ENCODE measurements around the gene PLA2G5.
"Not testable (repeated sequence)": the region's sequence is repeated elsewhere in the genome, so short reads cannot be mapped to it uniquely, and the experiment has no call there.

Gene PLA2G5

GRCh38 chr1:20047096-20047495, 22.9 kb upstream of the PLA2G5 start:
- Histone ChIP-seq H3K36me3 (ENCODE audit: control insufficient read depth, insufficient read depth, low read length, severe bottlenecking) (no peaks in the 10 kb centered on the region), H3K9ac (ENCODE audit: low read length) (no peak overlapping the region), H3K9me3 (ENCODE audit: control insufficient read depth, low read length) (peaks cover 29% of the 10 kb centered on the region), H3K4me3 (ENCODE audit: low read length) (no peak overlapping the region), H3K27me3 (replicated peaks; ENCODE audit: control insufficient read depth, insufficient read depth, low read length) (peaks cover 13% of the 10 kb centered on the region), H3K4me1 (ENCODE audit: control insufficient read depth, insufficient read depth, low read length) (no peaks in the 10 kb centered on the region)
- DNase-seq (ENCODE audit: low read depth): no peak

- Histone ChIP-seq H3K9ac (ENCODE audit: low read length) (no peak overlapping the region), H3K4me3 (ENCODE audit: low read length) (no peak overlapping the region)
Measured at GRCh38 chr1:20048563-20048962, 21.4 kb upstream of the PLA2G5 start.

GRCh38 chr1:20049056-20049798, 20.8 kb upstream of the PLA2G5 start:
- not testable (repeated sequence) for H3K9ac ChIP-seq (ENCODE audit: low read length); DNase-seq (ENCODE audit: low read depth); H3K27me3 ChIP-seq (replicated peaks; ENCODE audit: control insufficient read depth, insufficient read depth, low read length); H3K4me3 ChIP-seq (ENCODE audit: low read length); H3K36me3 ChIP-seq (ENCODE audit: control insufficient read depth, insufficient read depth, low read length, severe bottlenecking); H3K4me1 ChIP-seq (ENCODE audit: control insufficient read depth, insufficient read depth, low read length)
- peaks cover 29% of the 10 kb centered on the region for H3K9me3 ChIP-seq (ENCODE audit: control insufficient read depth, low read length)

More at GRCh38 chr1:20048563-20048962, 21.4 kb upstream of the PLA2G5 start:
- Histone ChIP-seq H3K27me3 (replicated peaks; ENCODE audit: control insufficient read depth, insufficient read depth, low read length) (peaks cover 6% of the 10 kb centered on the region), H3K36me3 (ENCODE audit: control insufficient read depth, insufficient read depth, low read length, severe bottlenecking) (no peaks in the 10 kb centered on the region), H3K4me1 (ENCODE audit: control insufficient read depth, insufficient read depth, low read length) (no peaks in the 10 kb centered on the region), H3K9me3 (ENCODE audit: control insufficient read depth, low read length) (peaks cover 29% of the 10 kb centered on the region)
- no peak for DNase-seq (ENCODE audit: low read depth)

- Histone ChIP-seq H3K4me3 (ENCODE audit: low read length) (no peak overlapping the region), H3K27me3 (replicated peaks; ENCODE audit: control insufficient read depth, insufficient read depth, low read length) (no peaks in the 10 kb centered on the region), H3K9ac (ENCODE audit: low read length) (no peak overlapping the region), H3K4me1 (ENCODE audit: control insufficient read depth, insufficient read depth, low read length) (no peaks in the 10 kb centered on the region), H3K9me3 (ENCODE audit: control insufficient read depth, low read length) (peaks cover 29% of the 10 kb centered on the region), H3K36me3 (ENCODE audit: control insufficient read depth, insufficient read depth, low read length, severe bottlenecking) (no peaks in the 10 kb centered on the region)
- DNase-seq (ENCODE audit: low read depth): no peak
Measured at GRCh38 chr1:20051218-20051829, 18.7 kb upstream of the PLA2G5 start.

GRCh38 chr1:20052386-20052785, 17.6 kb upstream of the PLA2G5 start:
- no peak overlapping the region for H3K9ac ChIP-seq (ENCODE audit: low read length)
- no peak overlapping the region for H3K4me3 ChIP-seq (ENCODE audit: low read length)
- H3K27me3 ChIP-seq (replicated peaks; ENCODE audit: control insufficient read depth, insufficient read depth, low read length): no peaks in the 10 kb centered on the region
- peaks cover 29% of the 10 kb centered on the region for H3K9me3 ChIP-seq (ENCODE audit: control insufficient read depth, low read length)
- DNase-seq (ENCODE audit: low read depth): no peak
- H3K36me3 ChIP-seq (ENCODE audit: control insufficient read depth, insufficient read depth, low read length, severe bottlenecking): no peaks in the 10 kb centered on the region
- no peaks in the 10 kb centered on the region for H3K4me1 ChIP-seq (ENCODE audit: control insufficient read depth, insufficient read depth, low read length)

GRCh38 chr1:20057886-20058420, 12.0 kb upstream of the PLA2G5 start:
- Histone ChIP-seq H3K9ac (ENCODE audit: low read length) (no peak overlapping the region), H3K4me3 (ENCODE audit: low read length) (no peak overlapping the region), H3K9me3 (ENCODE audit: control insufficient read depth, low read length) (no peaks in the 10 kb centered on the region), H3K27me3 (replicated peaks; ENCODE audit: control insufficient read depth, insufficient read depth, low read length) (no peaks in the 10 kb centered on the region), H3K4me1 (ENCODE audit: control insufficient read depth, insufficient read depth, low read length) (peaks cover 12% of the 10 kb centered on the region), H3K36me3 (ENCODE audit: control insufficient read depth, insufficient read depth, low read length, severe bottlenecking) (no peaks in the 10 kb centered on the region)
- DNase-seq (ENCODE audit: low read depth): no peak

GRCh38 chr1:20058531-20058930, 11.5 kb upstream of the PLA2G5 start:
- no peak overlapping the region for H3K9ac ChIP-seq (ENCODE audit: low read length)
- no peaks in the 10 kb centered on the region for H3K36me3 ChIP-seq (ENCODE audit: control insufficient read depth, insufficient read depth, low read length, severe bottlenecking)
- H3K27me3 ChIP-seq (replicated peaks; ENCODE audit: control insufficient read depth, insufficient read depth, low read length): no peaks in the 10 kb centered on the region
- H3K9me3 ChIP-seq (ENCODE audit: control insufficient read depth, low read length): no peaks in the 10 kb centered on the region
- H3K4me1 ChIP-seq (ENCODE audit: control insufficient read depth, insufficient read depth, low read length): peaks cover 15% of the 10 kb centered on the region
- DNase-seq (ENCODE audit: low read depth): no peak
- no peak overlapping the region for H3K4me3 ChIP-seq (ENCODE audit: low read length)

- Histone ChIP-seq H3K4me1 (ENCODE audit: control insufficient read depth, insufficient read depth, low read length) (peaks cover 21% of the 10 kb centered on the region), H3K9ac (ENCODE audit: low read length) (no peak overlapping the region), H3K9me3 (ENCODE audit: control insufficient read depth, low read length) (no peaks in the 10 kb centered on the region), H3K27me3 (replicated peaks; ENCODE audit: control insufficient read depth, insufficient read depth, low read length) (no peaks in the 10 kb centered on the region), H3K36me3 (ENCODE audit: control insufficient read depth, insufficient read depth, low read length, severe bottlenecking) (no peaks in the 10 kb centered on the region), H3K4me3 (ENCODE audit: low read length) (no peak overlapping the region)
- no peak for DNase-seq (ENCODE audit: low read depth)
Measured at GRCh38 chr1:20059847-20060246, 10.1 kb upstream of the PLA2G5 start.

GRCh38 chr1:20060791-20061190, 9.2 kb upstream of the PLA2G5 start:
- not testable (repeated sequence) for H3K9me3 ChIP-seq (ENCODE audit: control insufficient read depth, low read length); H3K27me3 ChIP-seq (replicated peaks; ENCODE audit: control insufficient read depth, insufficient read depth, low read length); H3K4me3 ChIP-seq (ENCODE audit: low read length); DNase-seq (ENCODE audit: low read depth); H3K9ac ChIP-seq (ENCODE audit: low read length); H3K36me3 ChIP-seq (ENCODE audit: control insufficient read depth, insufficient read depth, low read length, severe bottlenecking)
- peaks cover 21% of the 10 kb centered on the region for H3K4me1 ChIP-seq (ENCODE audit: control insufficient read depth, insufficient read depth, low read length)

- DNase-seq (ENCODE audit: low read depth): no peak
- peaks cover 21% of the 10 kb centered on the region for H3K4me1 ChIP-seq (ENCODE audit: control insufficient read depth, insufficient read depth, low read length)
- H3K9me3 ChIP-seq (ENCODE audit: control insufficient read depth, low read length): no peaks in the 10 kb centered on the region
- H3K27me3 ChIP-seq (replicated peaks; ENCODE audit: control insufficient read depth, insufficient read depth, low read length): no peaks in the 10 kb centered on the region
- H3K4me3 ChIP-seq (ENCODE audit: low read length): no peak overlapping the region
- no peaks in the 10 kb centered on the region for H3K36me3 ChIP-seq (ENCODE audit: control insufficient read depth, insufficient read depth, low read length, severe bottlenecking)
- H3K9ac ChIP-seq (ENCODE audit: low read length): no peak overlapping the region
Measured at GRCh38 chr1:20061866-20062265, 8.1 kb upstream of the PLA2G5 start.

GRCh38 chr1:20063861-20064292, 6.1 kb upstream of the PLA2G5 start:
- H3K4me3 ChIP-seq (ENCODE audit: low read length): no peak overlapping the region
- H3K36me3 ChIP-seq (ENCODE audit: control insufficient read depth, insufficient read depth, low read length, severe bottlenecking): no peaks in the 10 kb centered on the region
- peaks cover 10% of the 10 kb centered on the region for H3K4me1 ChIP-seq (ENCODE audit: control insufficient read depth, insufficient read depth, low read length)
- no peak overlapping the region for H3K9ac ChIP-seq (ENCODE audit: low read length)
- H3K9me3 ChIP-seq (ENCODE audit: control insufficient read depth, low read length): no peaks in the 10 kb centered on the region
- H3K27me3 ChIP-seq (replicated peaks; ENCODE audit: control insufficient read depth, insufficient read depth, low read length): no peaks in the 10 kb centered on the region
- peak; percentile 5 for DNase-seq (ENCODE audit: low read depth)

Measured in adipocyte (in vitro differentiated cells).